ENCODE data around the gene EPSTI1. TPM values are rescaled to one million over a fixed set of nuclear protein-coding genes. Genes with fewer than 3 reads are reported as not detected.

Gene EPSTI1
- total RNA-seq, 1 donor from 2014 or later, result 2.1 TPM

GRCh38 chr13:43003729-43004128 is 11.7 kb upstream of the EPSTI1 start:
- H3K27ac Mint-ChIP-seq (ENCODE audit: unreplicated experiment), result no peak overlapping the region
- peaks cover 8% of the 10 kb centered on the region for H3K9me3 Mint-ChIP-seq (ENCODE audit: low read depth)
- no peak for DNase-seq (ENCODE audit: low spot score)
- H3K36me3 Mint-ChIP-seq (ENCODE audit: low read depth), result no peaks in the 10 kb centered on the region
- peaks cover 54% of the 10 kb centered on the region for H3K4me1 Mint-ChIP-seq (ENCODE audit: low read depth)
- TF ChIP-seq CTCF (IDR thresholded peaks at IDR 0.05), result no peak
- no peaks in the 10 kb centered on the region for H3K27me3 Mint-ChIP-seq (ENCODE audit: low read depth)
- no peak overlapping the region for H3K4me3 Mint-ChIP-seq (ENCODE audit: unreplicated experiment)

GRCh38 chr13:43003010-43003409 is 11.0 kb upstream of the EPSTI1 start:
- H3K27ac Mint-ChIP-seq (ENCODE audit: unreplicated experiment), result no peak overlapping the region
- TF ChIP-seq CTCF (IDR thresholded peaks at IDR 0.05), result no peak
- H3K4me1 Mint-ChIP-seq (ENCODE audit: low read depth), result peaks cover 47% of the 10 kb centered on the region
- H3K27me3 Mint-ChIP-seq (ENCODE audit: low read depth), result no peaks in the 10 kb centered on the region
- no peak overlapping the region for H3K4me3 Mint-ChIP-seq (ENCODE audit: unreplicated experiment)
- DNase-seq (ENCODE audit: low spot score), result no peak
- H3K9me3 Mint-ChIP-seq (ENCODE audit: low read depth), result peaks cover 8% of the 10 kb centered on the region
- H3K36me3 Mint-ChIP-seq (ENCODE audit: low read depth), result no peaks in the 10 kb centered on the region

- no peaks in the 10 kb centered on the region for H3K27me3 Mint-ChIP-seq (ENCODE audit: low read depth)
- H3K27ac Mint-ChIP-seq (ENCODE audit: unreplicated experiment), result no peak overlapping the region
- peaks cover 8% of the 10 kb centered on the region for H3K9me3 Mint-ChIP-seq (ENCODE audit: low read depth)
- no peak for TF ChIP-seq CTCF (IDR thresholded peaks at IDR 0.05)
- DNase-seq (ENCODE audit: low spot score), result no peak
- H3K4me3 Mint-ChIP-seq (ENCODE audit: unreplicated experiment), result no peak overlapping the region
- H3K36me3 Mint-ChIP-seq (ENCODE audit: low read depth), result no peaks in the 10 kb centered on the region
- peaks cover 47% of the 10 kb centered on the region for H3K4me1 Mint-ChIP-seq (ENCODE audit: low read depth)
Measured at GRCh38 chr13:43002021-43002420, 10.0 kb upstream of the EPSTI1 start.

GRCh38 chr13:43000676-43001075 is 8.6 kb upstream of the EPSTI1 start:
- H3K4me1 Mint-ChIP-seq (ENCODE audit: low read depth), result peaks cover 48% of the 10 kb centered on the region
- H3K27me3 Mint-ChIP-seq (ENCODE audit: low read depth), result no peaks in the 10 kb centered on the region
- no peak for TF ChIP-seq CTCF (IDR thresholded peaks at IDR 0.05)
- H3K9me3 Mint-ChIP-seq (ENCODE audit: low read depth), result peaks cover 8% of the 10 kb centered on the region
- no peak overlapping the region for H3K27ac Mint-ChIP-seq (ENCODE audit: unreplicated experiment)
- no peaks in the 10 kb centered on the region for H3K36me3 Mint-ChIP-seq (ENCODE audit: low read depth)
- DNase-seq (ENCODE audit: low spot score), result no peak
- no peak overlapping the region for H3K4me3 Mint-ChIP-seq (ENCODE audit: unreplicated experiment)

- DNase-seq (ENCODE audit: low spot score), result no peak
- peaks cover 37% of the 10 kb centered on the region for H3K4me1 Mint-ChIP-seq (ENCODE audit: low read depth)
- no peaks in the 10 kb centered on the region for H3K27me3 Mint-ChIP-seq (ENCODE audit: low read depth)
- H3K4me3 Mint-ChIP-seq (ENCODE audit: unreplicated experiment), result no peak overlapping the region
- peaks cover 8% of the 10 kb centered on the region for H3K9me3 Mint-ChIP-seq (ENCODE audit: low read depth)
- no peak overlapping the region for H3K27ac Mint-ChIP-seq (ENCODE audit: unreplicated experiment)
- no peaks in the 10 kb centered on the region for H3K36me3 Mint-ChIP-seq (ENCODE audit: low read depth)
- TF ChIP-seq CTCF (IDR thresholded peaks at IDR 0.05), result no peak
Measured at GRCh38 chr13:42999491-42999890, 7.5 kb upstream of the EPSTI1 start.
